Anterior cingulate cortex (tissue), 58 donors: Measurements from ENCODE around the gene NFATC4.
"Not testable (repeated sequence)": the region's sequence is repeated elsewhere in the genome, so short reads cannot be mapped to it uniquely, and the experiment has no call there.

Experiments used
- DNase-seq, 58 donors: peaks; one replicate each; lab custom pipeline; 2025; lab: John Stamatoyannopoulos, UW

The NFATC4 gene

GRCh38 chr14:24382064-24382371 lies 14.0 kb downstream of the NFATC4 start:
- no peak for DNase-seq

- no peak for DNase-seq
These were observed 16.2 kb downstream of the NFATC4 start for GRCh38 chr14:24384169-24384568.

GRCh38 chr14:24385524-24385923 lies 17.5 kb downstream of the NFATC4 start:
- no peak for DNase-seq

DNA sequence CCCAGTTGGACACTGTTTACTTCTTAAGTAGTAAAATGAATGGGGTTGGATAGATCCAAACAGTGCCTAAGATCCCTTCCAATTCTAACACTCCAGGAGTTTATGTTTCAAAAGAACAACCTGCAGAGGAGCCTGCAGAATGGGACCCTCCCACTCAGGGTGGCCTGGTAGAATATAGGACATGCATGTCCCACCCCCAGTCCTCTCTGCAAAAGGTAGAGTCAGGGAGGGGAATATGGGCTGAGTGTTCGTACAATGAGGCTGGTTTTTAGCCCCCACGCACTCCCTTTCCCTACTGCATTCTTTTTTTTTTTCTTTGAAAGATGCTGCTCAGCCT lies 19.0 kb downstream of the NFATC4 start:
- no peak for DNase-seq

DNA sequence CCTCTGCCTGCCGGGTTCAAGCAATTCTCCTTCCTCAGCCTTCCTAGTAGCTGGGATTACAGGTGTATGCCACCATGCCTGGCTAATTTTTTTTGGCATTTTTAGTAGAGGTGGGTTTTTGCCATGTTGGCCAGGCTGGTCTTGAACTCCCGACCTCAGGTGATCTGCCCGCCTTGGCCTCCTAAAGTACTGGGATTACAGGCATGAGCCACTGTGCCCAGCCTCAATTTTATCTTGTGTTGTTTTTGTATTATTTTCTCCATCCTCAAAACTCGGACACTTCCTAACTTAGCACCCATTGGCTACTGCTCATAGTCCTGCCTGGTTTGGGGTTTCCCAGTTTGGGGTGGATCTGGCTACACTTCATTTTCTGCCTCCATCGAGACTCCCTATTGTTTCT lies 19.6 kb downstream of the NFATC4 start:
- not testable (repeated sequence) for DNase-seq

DNA sequence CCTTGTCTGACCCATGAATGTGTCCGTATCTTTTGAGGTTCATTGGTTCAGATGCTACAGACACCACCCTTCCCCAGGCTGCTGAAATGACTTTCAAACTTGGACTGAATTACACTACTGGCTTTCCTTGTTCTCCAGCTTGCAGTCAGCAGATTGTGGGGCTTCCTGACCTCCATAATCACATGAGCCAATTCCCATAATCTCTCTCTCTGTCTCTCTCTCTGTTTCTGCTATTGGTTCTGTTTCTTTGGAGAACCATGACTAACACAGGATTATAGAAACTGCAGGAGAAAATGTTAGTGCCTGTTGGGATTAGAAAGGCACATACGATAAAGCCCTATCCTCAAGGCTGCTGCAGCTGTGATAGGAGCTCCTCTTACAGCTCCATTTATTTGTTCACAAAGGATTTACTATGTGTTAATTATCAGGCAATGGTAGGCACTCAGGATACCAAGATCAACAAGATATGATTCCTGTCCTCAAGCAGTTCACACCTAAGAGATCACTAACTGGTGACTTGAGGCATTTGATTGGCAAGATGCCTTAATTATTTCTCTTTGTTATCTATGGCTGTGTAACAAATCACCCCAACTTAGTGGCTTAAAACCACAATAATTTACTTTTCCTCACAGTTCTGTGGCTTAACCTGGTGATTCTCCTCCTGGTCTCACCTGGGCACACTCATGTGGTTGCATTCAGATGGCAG lies 20.6 kb downstream of the NFATC4 start:
- no peak for DNase-seq

DNA sequence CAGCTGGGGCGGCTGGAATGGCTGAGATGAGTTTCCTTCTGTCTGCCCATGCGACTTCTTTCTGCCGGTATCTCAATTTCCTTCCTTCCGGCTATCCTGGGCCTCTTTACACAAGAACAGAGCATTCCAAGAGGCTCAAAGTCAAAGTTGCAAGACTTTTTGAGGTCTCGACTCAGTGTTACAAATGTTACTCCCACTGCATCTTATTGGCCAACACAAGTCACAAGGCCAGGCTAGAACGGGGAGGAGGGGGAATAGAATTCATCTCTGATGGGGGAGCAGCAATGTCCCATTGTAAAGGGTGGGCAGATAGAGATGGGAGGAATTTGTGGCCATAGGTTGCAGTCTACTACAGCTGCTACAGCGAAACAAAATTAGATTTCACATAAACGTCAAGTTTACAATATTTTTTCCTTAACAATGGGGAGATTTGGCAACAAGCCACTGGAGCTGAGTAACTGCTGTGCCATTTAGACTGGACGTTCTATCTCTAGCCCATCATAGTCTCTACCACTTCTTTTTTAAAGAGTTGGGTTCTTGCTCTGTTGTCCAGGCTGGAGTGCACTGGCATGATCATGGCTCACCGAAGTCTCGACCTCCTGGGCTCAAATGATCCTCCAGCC lies 21.4 kb downstream of the NFATC4 start:
- DNase-seq: no peak

- DNase-seq: no peak
These were observed 22.9 kb downstream of the NFATC4 start for GRCh38 chr14:24390701-24391468.

DNA sequence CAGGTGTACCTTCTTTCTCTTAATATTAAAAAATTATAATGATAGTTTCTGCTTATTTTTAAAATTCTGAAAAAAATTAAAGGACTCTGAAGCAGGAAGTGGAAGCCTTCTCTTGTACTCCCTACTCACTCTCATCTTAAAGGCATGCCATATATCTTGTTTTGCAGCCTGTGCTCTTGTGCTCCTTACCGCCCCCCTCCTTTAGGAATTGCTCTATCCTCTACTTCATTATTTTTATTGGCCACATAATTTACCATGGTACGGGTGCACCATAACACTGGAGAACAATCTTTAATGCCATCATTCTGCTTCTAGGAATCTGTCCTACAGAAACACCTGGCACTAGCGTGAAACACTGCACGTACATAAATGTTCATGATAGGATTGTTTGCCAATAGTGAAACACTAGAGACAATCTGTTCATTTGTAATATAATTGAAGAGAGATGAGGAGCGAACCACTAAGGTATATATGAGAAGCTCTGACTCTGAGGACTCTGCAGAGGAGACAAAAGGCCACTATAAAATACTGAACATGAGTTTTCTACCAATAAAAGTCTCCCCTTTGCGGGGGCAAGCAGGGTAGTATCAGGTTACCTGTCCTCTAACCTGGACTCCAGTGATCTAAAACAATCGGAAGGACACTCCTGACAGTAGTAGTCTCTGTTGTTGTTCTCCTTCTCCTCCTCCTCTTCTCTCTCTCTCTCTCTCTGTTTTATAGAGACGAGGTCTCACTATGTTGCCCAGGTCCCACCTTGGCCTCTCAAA lies 24.5 kb downstream of the NFATC4 start:
- DNase-seq: no peak

DNA sequence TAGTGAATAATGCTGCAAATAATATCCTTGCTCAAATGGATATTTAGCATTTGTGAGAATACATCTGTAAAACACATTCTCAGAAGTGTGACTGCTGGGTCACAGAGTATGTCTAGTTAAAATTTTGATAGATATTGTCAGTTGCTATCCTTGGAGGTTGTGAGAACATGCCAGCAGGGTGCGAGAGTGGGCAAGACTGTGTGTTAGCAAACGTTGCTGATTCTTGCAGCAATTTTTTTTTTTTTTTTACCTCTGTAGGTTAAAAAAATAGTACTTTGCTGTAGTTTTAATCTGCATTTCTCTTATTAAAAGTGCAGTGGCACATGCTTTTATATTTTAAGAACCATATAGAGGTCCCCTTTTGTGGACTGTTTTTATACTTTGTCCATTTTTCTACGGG lies 26.3 kb downstream of the NFATC4 start:
- no peak for DNase-seq

DNA sequence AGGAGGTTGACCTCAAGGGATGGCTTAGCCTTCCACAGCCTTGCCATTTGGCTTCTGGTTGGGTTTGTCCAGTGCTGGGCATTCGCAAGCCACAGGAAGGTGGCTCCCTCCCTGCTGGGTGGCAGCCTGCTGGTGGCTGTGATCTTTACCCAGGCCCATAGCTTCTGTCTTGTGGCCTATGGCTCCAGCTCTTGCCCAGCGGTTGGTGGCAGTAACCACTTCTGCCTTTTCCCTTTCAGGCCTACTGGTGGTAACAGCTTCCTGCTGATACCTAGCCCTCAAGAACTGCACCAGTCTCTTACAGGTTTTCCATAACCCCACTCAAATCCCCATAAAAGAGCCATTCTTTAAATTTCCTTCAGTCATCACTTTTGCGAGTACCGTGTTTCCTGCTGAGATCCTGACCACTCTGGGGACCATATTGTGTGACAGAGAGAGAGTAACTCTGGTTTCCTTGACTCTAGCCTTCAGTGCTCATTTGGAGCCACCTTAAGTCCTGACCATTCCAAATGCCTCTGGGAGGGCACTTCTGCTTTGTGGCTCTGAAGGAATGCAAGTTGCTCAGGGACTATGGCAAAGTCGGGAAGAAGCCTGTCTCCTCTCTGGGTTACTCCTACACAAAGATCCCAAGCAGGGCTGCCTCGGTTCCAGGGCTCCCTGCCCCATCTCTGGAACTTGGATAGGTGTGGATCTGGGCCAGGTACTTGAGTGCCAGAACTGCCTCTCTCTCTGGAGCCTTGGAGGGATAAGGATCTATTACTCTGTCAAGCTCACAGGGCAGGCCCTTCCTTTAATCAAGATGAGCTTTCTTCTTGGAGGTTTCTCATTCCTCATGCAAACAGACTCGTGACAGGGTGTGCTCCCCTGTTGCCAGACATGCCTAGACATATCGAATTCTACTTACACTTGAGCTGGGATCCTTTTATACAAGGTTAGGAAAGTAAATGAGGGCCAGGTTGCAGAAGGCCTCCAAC lies 27.9 kb downstream of the NFATC4 start:
- no peak for DNase-seq

- no peak for DNase-seq
These were observed 29.8 kb downstream of the NFATC4 start for GRCh38 chr14:24397639-24398292.

GRCh38 chr14:24398293-24398652 lies 30.3 kb downstream of the NFATC4 start:
- no peak for DNase-seq

DNA sequence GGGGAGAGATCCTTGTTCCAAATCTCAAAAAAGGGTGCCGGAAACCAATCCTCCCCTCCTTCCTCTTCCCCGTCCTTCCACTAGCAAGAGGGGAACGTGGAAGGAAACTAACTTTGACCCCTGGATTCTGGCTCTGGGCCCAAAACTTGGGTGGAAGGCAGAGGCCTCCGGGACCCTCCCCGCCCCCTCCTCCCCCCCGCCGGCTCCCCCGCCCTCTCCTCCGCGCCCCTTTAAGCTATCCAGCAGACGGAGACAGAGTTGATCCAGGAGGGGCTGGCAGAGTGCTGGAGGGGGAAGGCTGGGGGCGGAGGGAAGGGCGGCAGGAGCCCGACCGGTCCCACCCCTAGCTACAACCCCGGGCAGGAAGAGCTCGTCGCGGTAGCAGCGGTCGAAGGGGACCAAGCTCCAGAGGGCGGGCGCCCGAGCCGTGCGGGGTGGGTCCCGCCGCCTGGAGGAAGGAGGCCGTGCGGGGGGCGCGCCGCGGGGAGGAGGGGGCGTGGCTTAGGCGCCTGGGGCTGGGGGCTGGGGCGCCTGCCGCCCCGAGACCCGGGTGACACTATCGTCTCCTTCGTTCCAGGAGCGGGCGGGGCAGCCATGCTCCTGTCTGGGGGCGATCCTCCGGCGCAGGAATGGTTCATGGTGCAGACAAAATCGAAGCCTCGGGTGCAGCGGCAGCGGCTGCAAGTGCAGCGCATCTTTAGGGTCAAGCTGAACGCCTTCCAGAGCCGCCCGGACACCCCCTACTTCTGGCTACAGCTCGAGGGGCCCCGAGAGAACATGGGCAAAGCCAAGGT lies 30.9 kb downstream of the NFATC4 start, which contains the start of gene NYNRIN:
Gene NYNRIN, plus strand, starts transcription at position 351 of the 794 bp plus-strand sequence. Its CDS starts 244 bp downstream, at position 595.
- DNase-seq: peak in 16 of 58 donors; percentile 5 to 59 (median 18)

- DNase-seq: peak in 2 of 58 donors; percentile 4 to 8
These were observed 31.5 kb downstream of the NFATC4 start for GRCh38 chr14:24399447-24399822.

DNA sequence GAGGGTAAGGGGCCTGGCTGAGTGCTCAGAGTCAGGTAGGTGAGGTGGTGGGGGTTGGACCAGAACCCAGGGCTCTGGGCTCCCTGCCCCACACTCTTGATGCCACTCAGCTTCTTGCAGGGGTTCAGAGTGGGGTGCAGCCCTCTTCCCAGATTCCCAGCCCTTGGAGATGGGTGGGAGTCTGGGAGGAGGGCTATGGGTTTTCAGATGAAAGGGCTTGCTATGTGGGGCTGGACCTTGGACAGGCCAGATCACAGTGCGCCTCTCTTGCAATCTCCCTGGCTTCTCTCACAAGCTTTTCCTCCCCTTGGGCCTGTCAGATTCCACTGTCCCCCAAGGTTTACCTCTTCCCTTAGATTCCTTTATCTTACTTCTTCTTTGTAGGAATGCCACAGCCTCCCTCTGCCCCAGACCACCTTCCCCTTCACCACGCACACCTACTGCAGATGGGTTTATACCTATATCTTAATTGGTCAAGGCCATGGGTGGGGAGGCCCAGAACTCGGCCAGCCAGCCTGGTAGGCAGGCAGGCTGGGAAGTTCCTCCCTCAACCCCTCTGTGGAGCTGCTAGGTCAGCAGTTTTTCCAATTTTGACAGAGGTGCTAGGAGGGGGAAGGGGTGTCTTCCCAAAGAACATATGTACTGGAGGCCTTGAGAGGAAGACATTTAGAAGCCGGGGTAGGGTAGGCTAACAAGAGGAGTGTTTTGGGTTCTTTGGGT lies 32.2 kb downstream of the NFATC4 start:
- DNase-seq: peak in 1 of 58 donors; percentile 13

DNA sequence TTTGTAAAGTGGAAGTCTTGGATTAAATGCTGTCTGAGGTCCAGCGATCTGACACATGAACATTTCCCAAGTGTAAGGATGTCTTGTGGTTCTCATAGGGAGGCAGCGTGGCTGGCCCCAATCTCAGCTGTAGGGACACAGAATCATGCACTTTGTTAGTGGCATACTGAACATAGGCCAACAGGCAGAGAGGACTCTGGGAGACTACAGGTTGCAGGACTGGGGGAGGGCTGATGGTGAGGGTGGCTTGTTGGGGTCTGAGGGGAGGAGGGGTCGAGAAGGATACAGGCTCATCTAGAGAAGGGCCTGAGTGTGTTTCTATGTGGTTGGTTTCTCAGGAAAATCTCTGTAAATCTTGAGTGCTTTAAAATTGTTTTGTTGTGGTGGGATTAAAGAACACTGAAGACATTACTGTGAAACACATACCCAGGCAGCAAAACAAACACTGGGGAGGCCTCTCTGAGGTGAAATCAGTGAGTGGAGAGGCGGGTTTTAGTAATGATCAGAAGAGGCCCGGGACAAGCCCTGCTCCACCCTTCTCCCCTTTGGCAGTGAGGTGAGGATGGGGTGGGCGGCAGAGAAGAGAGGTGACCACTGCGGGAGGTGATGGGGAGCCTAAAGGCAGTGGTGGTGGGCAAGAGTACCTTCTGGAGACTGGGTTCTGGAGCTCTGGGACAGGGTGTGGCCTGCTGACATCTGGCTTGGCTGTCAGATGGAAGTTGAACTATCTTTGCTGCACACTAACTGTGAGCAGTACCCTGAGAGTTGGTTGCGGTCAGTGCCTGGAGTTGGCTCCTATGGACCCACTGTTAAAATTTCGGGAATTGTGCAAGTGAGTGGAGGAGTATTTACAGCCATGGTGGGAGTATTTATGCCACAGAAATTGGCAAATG lies 34.1 kb downstream of the NFATC4 start:
- DNase-seq: no peak
